Measurements from ENCODE around the gene THBS1.

The THBS1 gene

DNA sequence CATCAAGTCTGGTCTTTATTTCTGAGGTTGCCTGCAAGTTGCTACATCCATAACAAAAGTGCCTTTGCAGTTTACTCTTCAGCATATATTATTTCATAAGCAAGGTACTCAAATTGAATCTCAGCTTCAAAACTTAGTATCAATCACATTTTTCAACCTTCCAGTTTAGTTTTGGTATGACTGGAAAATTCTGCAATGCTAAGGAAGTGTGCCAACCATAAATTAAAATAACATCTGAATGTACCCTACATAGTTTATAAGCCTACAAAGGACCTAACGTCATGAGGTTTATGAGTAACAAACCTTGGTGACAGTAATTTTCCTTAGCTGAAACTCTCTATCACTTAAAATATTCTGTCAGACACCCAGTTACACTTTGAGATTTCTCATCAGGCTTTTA lies 62.8 kb downstream of the THBS1 start:
- Histone ChIP-seq H3K9me3 (ENCODE audit: control insufficient read depth, low read length) (no peaks in the 10 kb centered on the region), H3K27ac (no peak overlapping the region), H3K79me2 (no peaks in the 10 kb centered on the region), H2AFZ (no peak overlapping the region), H3K36me3 (ENCODE audit: control insufficient read depth, insufficient read depth, low read length) (no peaks in the 10 kb centered on the region), H3K4me1 (no peaks in the 10 kb centered on the region), H3K4me3 (ENCODE audit: low read depth, low read length) (no peak overlapping the region), H3K9ac (no peak overlapping the region), H3K27me3 (ENCODE audit: control insufficient read depth, insufficient read depth, low read length) (no peaks in the 10 kb centered on the region), H3K4me2 (ENCODE audit: low read length) (no peak overlapping the region)
- TF ChIP-seq, protein P1, sequence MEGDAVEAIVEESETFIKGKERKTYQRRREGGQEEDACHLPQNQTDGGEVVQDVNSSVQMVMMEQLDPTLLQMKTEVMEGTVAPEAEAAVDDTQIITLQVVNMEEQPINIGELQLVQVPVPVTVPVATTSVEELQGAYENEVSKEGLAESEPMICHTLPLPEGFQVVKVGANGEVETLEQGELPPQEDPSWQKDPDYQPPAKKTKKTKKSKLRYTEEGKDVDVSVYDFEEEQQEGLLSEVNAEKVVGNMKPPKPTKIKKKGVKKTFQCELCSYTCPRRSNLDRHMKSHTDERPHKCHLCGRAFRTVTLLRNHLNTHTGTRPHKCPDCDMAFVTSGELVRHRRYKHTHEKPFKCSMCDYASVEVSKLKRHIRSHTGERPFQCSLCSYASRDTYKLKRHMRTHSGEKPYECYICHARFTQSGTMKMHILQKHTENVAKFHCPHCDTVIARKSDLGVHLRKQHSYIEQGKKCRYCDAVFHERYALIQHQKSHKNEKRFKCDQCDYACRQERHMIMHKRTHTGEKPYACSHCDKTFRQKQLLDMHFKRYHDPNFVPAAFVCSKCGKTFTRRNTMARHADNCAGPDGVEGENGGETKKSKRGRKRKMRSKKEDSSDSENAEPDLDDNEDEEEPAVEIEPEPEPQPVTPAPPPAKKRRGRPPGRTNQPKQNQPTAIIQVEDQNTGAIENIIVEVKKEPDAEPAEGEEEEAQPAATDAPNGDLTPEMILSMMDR (IDR thresholded peaks at IDR 0.05) = no peak

DNA sequence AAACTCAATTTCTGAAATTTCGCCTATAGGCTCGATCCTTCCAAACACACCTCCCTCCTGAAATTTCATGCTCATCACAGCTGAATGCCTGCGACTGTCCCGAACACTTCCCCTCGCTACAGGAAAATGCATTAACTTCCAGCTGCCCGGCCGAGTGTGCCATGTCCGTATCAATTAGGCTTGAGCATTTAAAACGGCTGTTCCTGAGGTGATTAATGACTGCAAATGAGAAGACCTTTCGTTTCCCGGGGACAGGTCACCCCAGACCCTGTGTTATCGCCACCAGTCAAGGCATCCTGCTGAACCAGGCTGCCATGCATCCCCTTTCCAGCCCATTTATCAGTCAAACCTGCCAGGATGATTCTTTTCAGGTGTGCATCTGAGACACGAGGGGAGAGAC lies 63.3 kb downstream of the THBS1 start:
- Histone ChIP-seq H3K79me2 (no peaks in the 10 kb centered on the region), H3K9ac (no peak overlapping the region), H3K9me3 (ENCODE audit: control insufficient read depth, low read length) (no peaks in the 10 kb centered on the region), H3K36me3 (ENCODE audit: control insufficient read depth, insufficient read depth, low read length) (no peaks in the 10 kb centered on the region), H3K4me3 (ENCODE audit: low read depth, low read length) (no peak overlapping the region), H2AFZ (no peak overlapping the region), H3K27ac (no peak overlapping the region), H3K4me2 (ENCODE audit: low read length) (no peak overlapping the region), H3K27me3 (ENCODE audit: control insufficient read depth, insufficient read depth, low read length) (no peaks in the 10 kb centered on the region), H3K4me1 (no peaks in the 10 kb centered on the region)
- TF ChIP-seq, protein P1 (IDR thresholded peaks at IDR 0.05) = no peak

DNA sequence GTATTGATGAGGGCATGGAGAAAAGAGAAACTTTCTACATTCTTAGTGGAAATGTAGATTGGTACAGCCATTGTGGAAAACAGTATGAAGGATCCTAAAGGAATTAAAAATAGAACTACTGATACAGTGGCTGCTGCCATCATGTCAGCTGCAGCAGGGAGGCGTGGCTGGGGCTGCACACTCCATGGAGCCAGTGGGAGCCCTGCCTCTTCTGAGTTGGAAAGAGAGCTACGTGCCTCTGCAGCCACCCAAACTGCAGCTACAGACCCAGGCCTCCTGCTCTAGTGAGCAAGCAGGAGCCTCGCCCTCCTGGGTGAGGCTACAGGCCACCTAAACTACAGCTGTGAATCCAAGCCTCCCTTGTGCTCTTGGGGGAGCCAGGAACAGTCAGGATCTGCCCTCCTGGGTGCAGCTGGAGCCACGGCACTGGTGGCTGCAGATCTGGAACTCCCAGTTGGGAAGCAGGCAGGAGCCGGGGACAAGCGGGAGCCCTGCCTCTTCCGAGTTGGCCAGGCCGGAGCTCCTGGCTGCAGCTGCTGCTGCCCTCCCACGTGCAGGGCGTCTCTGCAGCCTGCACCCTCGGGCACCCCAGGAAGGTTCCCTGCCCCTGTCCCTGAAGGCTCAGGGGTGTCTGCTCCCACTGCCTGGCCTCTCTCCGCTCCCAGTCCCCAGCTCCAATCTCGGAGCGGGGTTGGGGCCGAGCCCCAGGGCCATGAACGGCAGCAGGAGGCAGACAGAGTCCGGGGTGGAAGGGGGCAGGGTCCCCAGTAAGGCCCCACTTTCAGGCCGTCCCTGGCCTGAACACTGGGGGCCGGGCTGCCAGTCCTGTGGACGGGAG lies 64.5 kb downstream of the THBS1 start:
- Histone ChIP-seq H3K36me3 (ENCODE audit: control insufficient read depth, insufficient read depth, low read length) (no peaks in the 10 kb centered on the region), H3K4me1 (no peaks in the 10 kb centered on the region), H3K4me2 (ENCODE audit: low read length) (no peak overlapping the region), H3K4me3 (ENCODE audit: low read depth, low read length) (no peak overlapping the region), H3K79me2 (no peaks in the 10 kb centered on the region), H3K27ac (no peak overlapping the region), H3K27me3 (ENCODE audit: control insufficient read depth, insufficient read depth, low read length) (no peaks in the 10 kb centered on the region), H2AFZ (no peak overlapping the region), H3K9me3 (ENCODE audit: control insufficient read depth, low read length) (no peaks in the 10 kb centered on the region), H3K9ac (no peak overlapping the region)
- TF ChIP-seq, protein P1 (IDR thresholded peaks at IDR 0.05) = no peak

DNA sequence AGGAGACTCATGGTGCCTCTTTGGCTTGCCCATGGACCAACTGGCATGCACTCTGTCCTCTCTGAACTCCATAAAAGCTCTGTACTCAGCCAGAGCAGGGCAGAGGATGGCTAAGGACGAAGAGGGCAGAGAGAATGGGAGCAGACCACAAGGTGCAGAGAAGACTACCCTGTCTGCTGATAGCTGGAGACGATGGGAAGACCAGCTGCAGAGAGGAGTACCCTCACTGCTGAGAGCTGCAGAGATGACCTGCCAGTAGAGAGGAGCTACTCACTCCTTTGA lies 65.0 kb downstream of the THBS1 start:
- Histone ChIP-seq H2AFZ (no peak overlapping the region), H3K9ac (no peak overlapping the region), H3K27ac (no peak overlapping the region), H3K4me3 (ENCODE audit: low read depth, low read length) (no peak overlapping the region), H3K36me3 (ENCODE audit: control insufficient read depth, insufficient read depth, low read length) (no peaks in the 10 kb centered on the region), H3K4me2 (ENCODE audit: low read length) (no peak overlapping the region), H3K4me1 (no peaks in the 10 kb centered on the region), H3K27me3 (ENCODE audit: control insufficient read depth, insufficient read depth, low read length) (no peaks in the 10 kb centered on the region), H3K79me2 (no peaks in the 10 kb centered on the region), H3K9me3 (ENCODE audit: control insufficient read depth, low read length) (no peaks in the 10 kb centered on the region)
- TF ChIP-seq, protein P1 (IDR thresholded peaks at IDR 0.05) = no peak

DNA sequence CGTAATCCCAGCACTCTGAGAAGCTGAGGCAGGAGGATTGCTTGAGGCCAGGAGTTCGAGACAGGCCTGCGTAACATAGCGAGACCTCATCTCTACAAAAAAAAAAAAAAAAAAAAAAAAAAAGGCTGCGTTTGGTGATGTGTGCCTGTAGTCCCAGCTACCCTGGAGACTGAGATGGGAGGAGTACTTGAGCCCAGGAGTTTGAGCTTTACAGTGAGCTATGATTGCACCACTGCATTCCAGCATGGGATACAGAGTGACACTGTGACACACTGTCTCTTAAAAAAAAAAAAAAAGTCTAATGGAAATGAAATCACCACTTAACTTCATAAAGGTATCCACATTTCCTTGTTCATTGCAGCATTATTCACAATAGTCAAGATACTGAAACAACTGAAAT lies 65.5 kb downstream of the THBS1 start:
- no peak overlapping the region for H2AFZ ChIP-seq
- no peaks in the 10 kb centered on the region for H3K79me2 ChIP-seq
- TF ChIP-seq, protein P1 (IDR thresholded peaks at IDR 0.05) = no peak
- no peaks in the 10 kb centered on the region for H3K27me3 ChIP-seq (ENCODE audit: control insufficient read depth, insufficient read depth, low read length)
- H3K4me3 ChIP-seq (ENCODE audit: low read depth, low read length) = no peak overlapping the region
- no peaks in the 10 kb centered on the region for H3K4me1 ChIP-seq
- no peaks in the 10 kb centered on the region for H3K36me3 ChIP-seq (ENCODE audit: control insufficient read depth, insufficient read depth, low read length)
- H3K27ac ChIP-seq = no peak overlapping the region
- H3K9ac ChIP-seq = no peak overlapping the region
- H3K4me2 ChIP-seq (ENCODE audit: low read length) = no peak overlapping the region
- H3K9me3 ChIP-seq (ENCODE audit: control insufficient read depth, low read length) = no peaks in the 10 kb centered on the region

All from parathyroid adenoma (tissue), 2 donors.